GM19467 (cell line): ENCODE results near the gene ANKRD53.
A peak's percentile ranks its signal among the peaks of the same experiment; 100 is the strongest.
"Not testable (repeated sequence)": the region's sequence is repeated elsewhere in the genome, so short reads cannot be mapped to it uniquely, and the experiment has no call there.

ENCODE experiments used
- ATAC-seq: cut with Tn5 transposase; IDR thresholded peaks from one replicate; pipeline ENCODE4 v1.9.1; 2021; ENCODE audit warnings: mild to moderate bottlenecking, moderate library complexity; ENCODE audit not compliant: unreplicated experiment

The ANKRD53 gene

DNA sequence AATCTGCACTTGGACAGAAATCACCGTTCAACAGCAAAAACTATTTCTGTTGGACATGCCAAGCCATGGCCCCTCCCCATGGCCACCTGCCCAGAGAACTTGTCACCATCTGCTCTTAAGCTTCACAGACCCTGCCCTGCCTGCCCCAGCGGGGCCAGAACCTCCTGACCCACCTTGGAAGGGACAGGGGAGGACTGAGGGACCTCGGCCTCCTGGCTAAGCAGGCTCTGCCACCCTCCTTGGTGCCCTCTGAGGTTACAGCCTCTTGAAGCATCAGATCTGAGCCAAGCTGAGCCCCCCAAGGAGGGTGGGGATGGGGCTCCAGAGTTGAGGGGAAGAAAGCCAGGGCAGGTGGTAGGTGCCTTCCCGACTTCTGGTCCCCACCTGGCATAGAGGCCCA is 9.7 kb downstream of the ANKRD53 start:
- ATAC-seq, result no peak

DNA sequence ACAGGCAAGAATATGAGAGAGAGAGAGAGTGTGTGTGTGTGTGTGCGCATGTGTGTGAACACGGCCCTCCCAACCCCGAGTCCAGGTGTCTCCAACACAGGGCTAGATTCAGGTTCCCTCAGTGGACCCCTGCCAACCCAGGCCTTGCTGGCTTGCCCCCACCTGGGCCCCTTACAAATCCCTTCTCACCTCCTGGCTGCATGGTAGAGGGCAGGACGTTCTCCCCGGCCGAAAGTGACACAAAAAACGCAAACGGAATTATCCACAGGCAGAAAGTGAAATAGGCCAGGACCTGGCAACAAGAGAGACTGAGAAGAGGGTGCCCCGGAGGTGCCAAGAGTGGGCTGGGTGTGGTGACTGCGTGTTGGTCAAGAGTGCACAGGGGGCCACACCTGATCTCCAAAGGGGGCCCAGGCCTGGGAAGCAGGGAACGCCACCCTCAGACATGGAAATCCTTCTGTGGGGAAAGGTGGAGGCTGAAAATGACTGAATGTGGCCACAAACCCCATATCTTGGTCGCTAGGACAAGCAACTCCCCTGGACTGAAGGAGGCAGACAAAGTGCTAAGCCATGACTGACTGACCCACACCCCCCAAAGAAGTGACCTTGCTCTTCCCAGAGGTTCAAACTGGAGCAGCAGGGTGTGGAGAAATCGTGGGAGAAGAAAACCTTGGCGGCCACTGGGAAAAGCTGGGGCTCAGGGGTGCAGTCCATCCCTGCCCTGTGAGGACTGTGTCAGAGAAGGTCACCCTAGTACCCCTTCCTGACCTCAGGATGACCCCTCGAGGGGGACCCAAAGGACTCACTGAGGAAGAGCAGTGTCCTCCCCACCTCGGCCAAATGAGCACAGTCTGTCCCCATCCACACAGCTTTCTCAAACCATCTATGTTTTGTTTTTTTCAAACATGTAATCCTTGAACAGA is 10.6 kb downstream of the ANKRD53 start:
- no peak for ATAC-seq

DNA sequence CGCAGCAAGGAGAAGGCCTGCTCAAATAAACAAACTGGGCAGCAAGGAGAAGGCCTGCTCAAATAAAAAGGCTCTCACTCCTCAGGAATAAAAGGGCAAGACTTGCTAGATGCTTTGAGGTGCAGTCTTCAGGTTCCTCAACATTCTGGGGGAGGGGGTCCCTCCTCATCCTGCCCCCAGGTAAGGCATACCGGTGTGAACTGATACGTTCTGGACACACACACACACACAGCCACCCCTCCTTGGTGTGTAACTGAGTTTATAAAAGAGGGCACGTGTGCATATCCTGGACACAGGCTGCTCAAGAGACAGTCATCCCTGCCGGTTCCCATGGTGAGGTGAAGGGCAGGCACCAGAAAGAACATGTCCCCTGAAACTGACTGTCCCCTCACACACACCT is 11.8 kb downstream of the ANKRD53 start:
- ATAC-seq, result no peak

DNA sequence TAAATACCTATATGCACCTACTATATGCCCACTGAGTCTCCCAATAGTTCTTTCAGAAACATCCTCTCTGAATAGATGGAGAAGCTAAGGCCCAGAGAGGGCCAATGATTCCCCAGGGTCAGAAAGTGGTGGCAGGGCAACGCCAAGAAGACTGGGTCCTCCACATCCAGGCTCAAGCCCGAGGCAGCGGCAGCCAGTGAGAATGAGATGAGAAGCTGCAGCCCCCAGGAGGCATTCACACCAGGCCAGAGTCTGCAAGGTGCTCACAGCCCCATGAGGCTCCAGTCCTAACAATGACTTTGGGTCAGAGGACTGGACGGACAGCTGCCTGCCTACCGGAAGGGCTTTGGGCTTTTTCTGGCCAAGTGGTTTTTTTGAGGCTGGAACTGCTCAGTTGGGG is 12.7 kb downstream of the ANKRD53 start:
- ATAC-seq, result no peak

DNA sequence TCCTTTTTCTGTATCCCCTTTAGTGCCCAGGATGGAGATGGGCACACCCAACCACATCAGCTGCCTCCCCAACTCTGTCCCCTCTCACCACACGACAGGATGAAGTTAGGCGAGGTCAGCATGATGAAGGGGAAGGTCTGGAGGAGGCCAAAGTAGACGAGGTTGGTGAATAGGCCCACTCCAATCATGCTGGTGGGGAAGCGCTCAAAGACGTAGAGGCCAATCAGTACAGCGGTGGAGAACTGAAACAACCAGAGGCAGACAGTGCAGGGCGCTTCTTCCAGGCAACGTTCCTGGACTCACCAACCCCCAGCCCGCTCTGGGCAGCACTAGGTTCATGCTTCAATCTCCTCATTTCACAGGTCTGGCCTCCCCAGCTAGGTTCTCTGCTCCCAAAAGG is 13.3 kb downstream of the ANKRD53 start:
- ATAC-seq, result no peak

DNA sequence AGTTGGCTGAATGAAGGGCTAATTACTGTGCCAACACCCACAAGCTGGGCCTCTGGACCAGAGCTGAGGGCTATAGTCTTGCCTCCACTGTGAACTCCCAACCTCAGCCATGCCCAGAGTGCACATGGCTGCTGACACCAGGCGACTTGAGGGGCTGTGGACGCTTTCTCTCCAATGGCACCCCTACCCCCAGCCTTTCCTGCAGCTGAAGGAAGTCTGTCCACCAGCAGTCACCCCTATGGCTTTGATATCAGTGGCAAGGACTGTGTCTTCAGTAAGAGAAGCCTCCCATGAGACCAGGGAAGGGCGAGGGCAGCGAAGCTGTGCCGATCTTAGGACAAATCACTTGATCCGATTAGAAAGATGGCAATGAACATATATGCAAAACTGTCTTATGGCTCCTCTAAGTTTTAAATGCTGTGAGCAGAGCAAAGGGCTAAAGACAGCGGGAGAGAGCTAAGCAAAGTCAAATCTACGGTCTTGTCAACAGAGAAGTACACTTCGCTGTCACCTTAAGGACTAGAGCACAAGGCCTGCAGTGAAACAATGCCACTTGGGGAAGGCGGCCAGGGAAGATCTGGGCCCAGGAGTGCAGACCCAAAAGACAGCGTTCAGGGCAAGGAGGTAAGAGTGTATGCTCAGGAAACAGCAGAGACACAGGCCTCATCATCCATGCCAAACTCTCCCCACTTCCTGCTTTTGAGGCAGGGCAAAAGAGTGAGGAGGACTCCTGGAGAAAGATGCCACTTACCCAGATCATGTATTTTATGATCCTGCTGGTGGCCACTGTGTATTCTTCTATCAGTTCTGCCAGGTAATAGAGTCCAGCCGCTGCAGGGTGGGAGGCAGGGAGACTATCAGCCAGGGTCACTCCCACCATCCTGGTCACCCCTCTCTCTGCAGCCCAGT is 14.8 kb downstream of the ANKRD53 start:
- no peak for ATAC-seq

DNA sequence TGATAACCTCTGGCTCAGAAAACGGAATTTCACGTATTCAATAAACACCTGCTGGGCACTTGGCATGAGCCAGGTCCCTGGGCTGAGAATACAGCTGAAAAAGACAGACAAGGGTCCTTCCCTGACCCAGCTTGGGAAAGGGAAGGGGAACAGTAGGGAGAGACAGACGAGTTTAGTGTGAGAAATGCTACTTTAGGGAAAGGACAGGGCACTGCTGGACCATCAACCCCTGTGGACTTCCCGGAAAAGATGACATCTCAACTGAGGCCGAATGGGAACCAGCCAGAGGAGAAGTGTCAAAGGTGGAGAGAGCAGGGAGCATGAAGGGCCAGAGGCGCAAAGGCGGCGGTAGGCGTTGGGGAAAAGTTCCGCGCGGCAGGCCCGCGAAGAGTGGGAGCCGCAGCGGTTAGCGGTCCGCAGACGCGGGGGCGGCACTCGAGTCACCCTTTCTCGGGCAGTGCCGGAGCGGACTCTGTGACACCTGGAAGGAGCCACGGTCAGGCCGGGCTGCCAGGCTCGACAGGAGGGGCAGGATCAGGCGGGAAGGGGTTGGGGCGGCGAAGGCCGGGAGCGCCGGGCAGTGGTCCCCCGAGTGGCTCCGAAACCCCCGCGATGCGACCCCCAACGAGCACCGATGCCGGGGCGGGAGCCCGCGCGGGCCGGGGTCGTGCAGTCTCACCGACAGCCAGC is 15.7 kb downstream of the ANKRD53 start:
- peak; percentile 20 for ATAC-seq

DNA sequence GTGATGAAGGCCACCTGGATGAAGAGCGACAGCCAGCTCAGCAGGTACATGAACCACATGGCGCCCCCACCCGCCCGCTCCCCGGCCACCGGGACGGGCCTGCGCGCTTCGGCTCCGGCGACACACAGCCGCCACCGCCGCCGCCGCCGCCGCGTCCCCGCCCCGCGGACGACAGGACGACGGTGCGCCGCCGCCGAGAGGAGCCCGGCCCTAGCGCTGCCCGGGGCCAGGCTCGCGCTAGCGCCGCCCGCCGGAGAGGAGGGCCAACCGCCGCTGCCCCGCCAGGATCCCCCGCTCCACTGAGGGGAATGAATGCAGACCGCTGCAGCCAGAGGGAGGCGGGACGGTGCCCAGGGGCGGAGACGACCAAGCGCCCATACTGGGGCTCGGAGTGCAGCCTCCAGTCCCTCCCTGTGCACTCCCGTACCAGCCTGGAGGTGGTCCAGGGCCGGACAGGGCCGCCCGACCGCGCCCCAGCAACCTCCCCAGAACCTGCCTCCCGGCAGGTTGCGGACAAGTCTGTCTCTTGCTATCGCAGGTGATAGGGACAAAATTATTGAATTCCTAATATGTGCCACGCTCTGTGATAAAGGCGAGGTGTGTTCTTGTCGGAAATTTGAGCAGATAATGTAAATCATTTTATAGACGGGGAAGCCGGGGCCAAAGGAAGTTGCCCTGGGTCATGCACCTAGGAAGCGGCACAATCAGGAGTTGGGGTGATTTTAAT is 16.4 kb downstream of the ANKRD53 start, which contains the start of gene TEX261:
TEX261 (minus strand) TSS at position 175 of the 727 bp plus-strand sequence; CDS start at position 59, 116 bp downstream.
- ATAC-seq, result peak; percentile 95

DNA sequence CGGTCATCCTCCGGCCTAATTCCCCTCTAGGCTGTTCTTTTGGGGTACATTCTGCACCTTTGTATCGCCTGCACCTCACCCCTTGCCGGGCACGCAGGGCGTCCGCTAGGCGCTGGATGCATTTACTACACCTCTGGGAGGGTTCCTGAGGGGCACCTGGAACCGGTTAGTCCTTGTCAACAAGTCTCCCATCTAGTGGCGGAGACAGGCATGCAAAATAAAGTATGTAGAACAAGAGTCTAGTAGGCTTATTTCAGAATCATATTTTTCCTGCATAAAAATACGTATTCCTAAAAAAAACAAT is 16.9 kb downstream of the ANKRD53 start:
- peak; percentile 36 for ATAC-seq

DNA sequence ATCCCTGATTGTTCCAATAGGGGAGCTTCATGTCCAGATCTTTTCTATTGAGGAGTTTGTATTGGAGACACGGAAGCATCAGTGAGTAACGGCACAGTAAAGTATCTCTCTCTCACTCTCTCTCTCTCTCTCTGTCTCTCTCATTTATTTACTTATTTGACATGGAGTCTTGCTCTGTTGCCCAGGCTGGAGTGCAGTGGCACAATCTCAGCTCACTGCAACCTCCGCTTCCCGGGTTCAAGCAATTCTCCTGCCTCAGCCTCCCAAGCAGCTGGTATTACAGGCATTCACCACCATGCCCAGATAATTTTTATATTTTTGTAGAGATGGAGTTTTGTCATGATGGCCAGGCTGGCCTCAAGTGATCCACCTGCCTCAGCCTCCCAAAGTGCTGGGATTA is 20.5 kb downstream of the ANKRD53 start:
- ATAC-seq, result not testable (repeated sequence)

DNA sequence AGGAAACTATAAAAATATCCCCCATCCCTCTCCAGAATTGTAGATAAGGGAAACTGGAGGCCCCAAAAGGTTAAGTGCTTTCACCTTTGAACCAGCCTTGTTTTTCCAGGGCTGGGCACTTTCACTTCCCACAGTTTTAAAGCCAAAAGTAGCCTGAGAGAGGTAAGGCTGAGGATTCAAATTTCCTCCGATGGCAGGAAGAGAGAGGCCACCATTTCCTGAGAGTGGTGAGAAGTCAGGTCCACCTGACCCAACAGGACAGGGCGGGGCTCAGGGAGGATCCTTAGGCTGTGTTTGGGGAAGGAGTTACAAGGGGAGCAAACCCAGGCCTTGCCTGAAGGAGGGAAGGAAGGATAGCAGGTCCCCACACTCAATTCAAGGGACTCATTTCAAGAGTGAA is 20.9 kb downstream of the ANKRD53 start:
- ATAC-seq, result no peak

DNA sequence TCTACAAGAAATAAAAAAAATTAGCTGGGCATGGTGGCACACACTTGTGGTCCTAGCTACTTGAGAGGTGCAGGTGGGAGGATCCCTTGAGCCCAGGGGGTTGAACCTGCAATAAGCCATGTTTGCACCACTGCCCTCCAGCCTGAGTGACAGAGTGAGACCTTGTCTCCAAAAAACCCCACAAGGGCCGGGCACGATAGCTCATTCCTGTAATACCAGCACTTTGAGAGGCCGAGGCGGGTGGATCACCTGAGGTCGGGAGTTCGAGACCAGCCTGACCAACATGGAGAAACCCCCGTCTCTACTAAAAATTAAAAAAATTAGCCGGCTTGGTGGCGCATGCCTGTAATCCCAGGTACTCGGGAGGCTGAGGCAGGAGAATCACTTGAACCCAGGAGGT is 21.5 kb downstream of the ANKRD53 start:
- ATAC-seq, result not testable (repeated sequence)

DNA sequence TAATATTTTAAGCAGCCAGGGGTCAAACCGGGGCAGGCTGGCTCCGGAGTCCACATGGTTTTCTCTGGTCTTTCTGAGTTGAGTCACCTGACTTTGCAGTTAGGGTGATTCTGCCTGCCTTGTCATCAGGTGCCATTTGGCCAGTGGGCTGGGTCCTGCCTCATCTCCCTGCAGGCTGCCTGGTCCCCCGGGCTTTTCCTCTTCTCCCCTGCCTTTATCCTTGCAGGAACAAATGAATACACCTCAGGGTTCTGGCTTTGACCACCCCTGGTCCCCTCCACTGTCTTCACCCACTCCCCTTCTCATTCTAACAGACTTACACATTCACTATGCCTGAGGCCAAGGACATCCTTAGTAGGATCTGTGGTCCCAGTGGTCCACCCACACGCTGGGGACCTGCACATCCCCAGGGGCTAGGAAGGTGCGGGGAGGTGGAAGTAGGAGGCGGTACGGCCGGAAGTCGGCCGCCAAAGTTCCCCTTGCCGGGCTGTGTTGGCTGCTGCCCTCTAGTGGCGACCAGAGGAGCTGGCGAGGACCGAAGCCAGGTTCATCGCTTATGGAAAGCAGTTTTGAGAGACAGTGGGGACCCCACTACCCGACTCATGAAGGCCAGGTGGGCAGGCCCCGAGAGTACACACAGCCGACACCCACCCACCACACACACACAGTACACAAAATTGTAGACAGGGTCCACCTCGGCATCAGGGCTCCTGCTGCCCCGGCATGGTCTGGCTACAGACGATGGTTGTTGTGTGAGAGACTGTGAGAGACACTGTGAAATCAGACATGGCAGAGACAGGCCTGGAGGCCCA is 22.6 kb downstream of the ANKRD53 start:
- peak; percentile 90 for ATAC-seq

DNA sequence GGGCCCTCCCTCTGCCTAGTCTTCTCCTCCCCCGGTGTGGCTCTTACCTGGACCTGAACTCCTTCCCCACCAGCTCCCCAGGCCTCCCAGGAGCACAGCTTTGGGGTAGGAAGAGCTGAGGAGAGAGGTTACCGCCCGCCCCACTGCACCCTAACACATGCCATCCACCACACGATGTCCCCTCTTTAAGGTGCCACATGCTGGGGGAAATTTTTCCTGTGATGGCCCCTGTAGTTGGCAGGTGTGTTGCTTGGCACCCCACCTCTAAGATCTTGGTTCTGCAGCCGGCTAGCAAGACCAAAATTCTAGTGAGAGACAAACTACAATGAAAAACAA is 23.1 kb downstream of the ANKRD53 start:
- ATAC-seq, result no peak

DNA sequence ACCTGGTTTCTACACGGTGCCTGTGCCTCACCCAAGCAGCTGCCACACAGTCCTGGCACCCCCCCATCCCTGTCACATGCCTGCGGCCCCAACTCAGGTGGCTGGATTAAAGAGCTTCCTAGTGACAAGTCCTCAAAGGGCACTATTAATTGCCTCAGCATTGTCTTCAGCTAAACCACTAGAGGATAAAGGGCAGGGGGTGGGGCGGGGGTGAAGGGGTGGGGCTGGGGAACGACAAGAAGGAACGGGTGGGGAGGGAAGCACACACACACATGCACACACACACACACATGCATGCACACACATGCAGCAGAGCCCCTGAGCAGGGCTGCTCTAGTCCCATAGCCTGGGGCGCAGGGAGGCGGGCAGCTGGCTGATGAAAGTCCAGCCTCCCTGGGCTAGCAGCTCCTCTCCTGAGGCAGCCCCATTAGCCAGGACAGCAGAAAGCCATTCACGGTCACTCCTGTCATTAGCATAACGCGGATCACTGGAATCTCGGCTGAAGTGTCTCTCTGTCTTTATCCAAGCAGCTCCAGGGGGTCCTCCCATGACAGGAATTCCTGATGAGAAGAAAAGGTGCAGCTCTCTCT is 23.6 kb downstream of the ANKRD53 start:
- ATAC-seq, result no peak

DNA sequence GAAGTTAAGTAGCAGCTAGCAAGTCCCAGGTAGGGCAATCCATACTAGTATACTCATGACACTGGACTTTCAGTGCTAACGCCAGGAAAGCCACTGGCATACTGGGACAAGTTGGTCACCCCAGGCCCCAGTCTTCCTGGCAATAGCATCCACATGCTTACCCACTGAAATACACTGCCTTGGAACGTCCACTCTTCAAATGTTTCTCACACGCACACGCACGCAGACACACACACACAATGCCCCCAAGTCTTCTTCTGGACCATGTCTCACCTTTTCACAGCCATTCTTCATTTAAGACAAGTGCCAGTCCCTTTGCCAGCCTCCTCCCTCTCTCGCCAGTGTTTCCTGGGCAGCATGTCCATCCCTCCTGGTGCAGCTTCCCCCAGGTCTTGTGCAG is 25.0 kb downstream of the ANKRD53 start:
- no peak for ATAC-seq

DNA sequence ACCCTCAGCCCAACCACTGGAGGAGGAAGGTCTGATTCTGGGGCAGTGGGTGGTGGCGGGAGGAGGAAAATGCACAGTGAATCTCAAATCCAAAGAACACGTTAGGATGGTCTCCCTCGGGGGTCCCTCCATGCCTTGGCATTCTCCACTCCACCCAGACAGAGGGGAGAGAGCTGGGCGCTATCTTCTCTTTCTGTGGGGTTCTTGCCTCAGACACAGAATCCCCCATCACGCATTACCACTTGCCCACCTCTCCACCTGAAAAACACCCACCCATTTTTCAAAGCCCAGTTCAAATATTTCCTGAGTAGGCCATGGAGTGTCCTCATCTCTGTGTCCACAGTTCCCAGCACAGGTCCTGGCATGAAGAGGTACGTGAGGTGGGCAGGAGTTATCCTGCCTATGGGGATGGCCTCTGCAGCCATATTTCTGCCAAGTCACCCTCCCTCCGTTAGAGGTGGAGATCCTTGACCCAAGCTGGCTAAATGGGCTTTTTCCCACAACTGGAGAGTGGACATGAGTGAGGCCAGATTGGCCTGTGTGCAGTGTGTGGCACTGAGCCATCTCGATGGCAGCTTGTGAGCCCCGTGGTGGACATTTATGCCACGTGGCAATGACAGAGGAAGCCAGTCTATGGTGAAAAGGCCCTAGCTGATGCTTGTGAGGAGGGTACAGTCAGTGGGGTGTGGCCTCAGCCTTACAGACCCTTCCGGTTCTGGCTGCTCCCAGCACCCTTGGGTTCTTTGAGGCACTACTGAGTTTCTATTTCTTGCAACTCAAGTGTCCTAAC is 25.7 kb downstream of the ANKRD53 start:
- ATAC-seq, result no peak

DNA sequence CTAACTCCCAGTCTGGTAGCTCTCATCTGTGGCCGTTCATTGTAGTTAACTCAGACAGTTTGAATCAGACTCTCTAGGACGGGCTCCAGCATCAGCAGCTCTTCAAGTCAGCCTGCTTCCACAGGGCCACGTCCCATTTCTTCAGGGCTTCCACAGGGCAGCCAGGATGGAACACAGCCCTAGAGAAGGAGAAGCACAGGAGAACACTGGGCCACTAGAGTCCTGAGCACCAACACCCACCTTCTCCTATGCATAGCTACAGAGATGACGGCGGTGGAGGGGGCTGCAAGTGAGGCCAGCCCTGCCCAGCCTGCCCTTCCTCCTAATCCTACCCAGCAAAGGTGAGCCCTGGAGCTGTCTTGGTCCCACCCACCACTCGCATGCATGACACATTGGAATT is 26.4 kb downstream of the ANKRD53 start:
- no peak for ATAC-seq
